ENCODE results near the gene ATP6V1G1.

ATP6V1G1 gene

DNA sequence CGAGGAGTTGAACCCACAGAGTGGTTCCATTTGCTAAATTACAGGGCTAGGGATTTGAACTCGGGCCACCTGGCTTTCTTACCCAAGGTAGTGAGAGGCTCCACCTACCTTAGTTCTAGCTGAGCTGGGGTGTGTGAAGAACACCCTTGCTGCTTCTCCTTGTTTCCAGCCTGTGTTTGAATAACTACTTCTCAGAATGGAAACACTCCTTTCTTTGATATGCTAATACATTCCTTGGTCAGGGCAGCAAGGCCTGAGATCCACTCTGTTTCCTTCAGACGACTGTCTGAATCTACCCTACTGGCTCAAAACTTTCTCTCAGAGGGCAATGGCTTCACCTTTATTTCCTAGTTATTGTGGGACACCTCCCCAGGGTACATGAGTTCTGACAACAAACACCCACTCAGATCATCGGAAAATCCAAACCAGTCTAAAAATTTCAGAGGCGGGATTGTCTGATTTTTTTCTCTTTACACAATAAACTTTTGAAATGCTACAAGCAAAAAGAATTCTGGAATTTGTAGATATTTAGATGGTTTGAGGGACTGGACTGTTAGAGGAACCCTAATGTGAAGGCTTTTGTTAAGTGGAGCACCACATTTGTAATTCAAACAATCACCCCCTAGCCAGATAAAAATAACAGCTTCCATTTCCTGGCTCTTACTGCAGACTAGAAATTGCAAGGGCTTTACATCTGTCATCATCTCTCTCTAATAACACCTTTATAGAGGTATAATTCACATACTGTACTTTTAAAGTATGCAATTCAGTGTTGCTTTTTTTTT, 4.0 kb upstream of the ATP6V1G1 start:
- H3K27me3 Mint-ChIP-seq (ENCODE audit: low read depth, poor library complexity): peaks cover 16% of the 10 kb centered on the region
- no peak overlapping the region for H3K4me3 Mint-ChIP-seq
- no peak overlapping the region for H3K27ac Mint-ChIP-seq
- H3K9me3 Mint-ChIP-seq: no peaks in the 10 kb centered on the region
- H3K36me3 Mint-ChIP-seq (ENCODE audit: low read depth): no peaks in the 10 kb centered on the region
- TF ChIP-seq, protein P1, sequence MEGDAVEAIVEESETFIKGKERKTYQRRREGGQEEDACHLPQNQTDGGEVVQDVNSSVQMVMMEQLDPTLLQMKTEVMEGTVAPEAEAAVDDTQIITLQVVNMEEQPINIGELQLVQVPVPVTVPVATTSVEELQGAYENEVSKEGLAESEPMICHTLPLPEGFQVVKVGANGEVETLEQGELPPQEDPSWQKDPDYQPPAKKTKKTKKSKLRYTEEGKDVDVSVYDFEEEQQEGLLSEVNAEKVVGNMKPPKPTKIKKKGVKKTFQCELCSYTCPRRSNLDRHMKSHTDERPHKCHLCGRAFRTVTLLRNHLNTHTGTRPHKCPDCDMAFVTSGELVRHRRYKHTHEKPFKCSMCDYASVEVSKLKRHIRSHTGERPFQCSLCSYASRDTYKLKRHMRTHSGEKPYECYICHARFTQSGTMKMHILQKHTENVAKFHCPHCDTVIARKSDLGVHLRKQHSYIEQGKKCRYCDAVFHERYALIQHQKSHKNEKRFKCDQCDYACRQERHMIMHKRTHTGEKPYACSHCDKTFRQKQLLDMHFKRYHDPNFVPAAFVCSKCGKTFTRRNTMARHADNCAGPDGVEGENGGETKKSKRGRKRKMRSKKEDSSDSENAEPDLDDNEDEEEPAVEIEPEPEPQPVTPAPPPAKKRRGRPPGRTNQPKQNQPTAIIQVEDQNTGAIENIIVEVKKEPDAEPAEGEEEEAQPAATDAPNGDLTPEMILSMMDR (IDR thresholded peaks at IDR 0.05): no peak
- no peak for DNase-seq
- H3K4me1 Mint-ChIP-seq: peaks cover 14% of the 10 kb centered on the region

DNA sequence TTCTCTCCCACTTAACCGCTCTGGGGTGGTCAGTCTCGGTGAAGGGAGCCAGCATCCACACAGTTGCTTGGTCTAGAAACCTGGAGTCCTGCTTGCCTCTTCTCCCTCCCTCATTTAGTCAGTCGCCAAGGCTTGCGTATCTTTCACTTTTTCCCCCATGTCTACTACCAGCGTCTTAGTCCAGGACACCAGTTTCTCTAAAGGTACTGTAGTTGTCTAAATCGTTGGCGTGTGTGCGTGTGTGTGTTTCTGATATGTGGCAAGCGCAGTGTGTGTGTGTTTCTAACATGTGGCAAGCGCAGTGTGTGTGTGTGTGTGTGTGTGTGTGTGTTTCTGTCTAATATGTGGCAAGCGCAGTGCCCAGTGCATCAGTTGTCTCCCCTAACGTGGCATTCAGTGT, 641 bp downstream of the ATP6V1G1 start:
- Mint-ChIP-seq H3K9me3 (no peaks in the 10 kb centered on the region), H3K4me3 (peak overlapping the region; percentile 99), H3K27ac (peak overlapping the region; percentile 100), H3K36me3 (ENCODE audit: low read depth) (peaks cover 21% of the 10 kb centered on the region), H3K27me3 (ENCODE audit: low read depth, poor library complexity) (peaks cover 8% of the 10 kb centered on the region), H3K4me1 (peaks cover 45% of the 10 kb centered on the region)
- TF ChIP-seq, protein P1 (IDR thresholded peaks at IDR 0.05): no peak
- DNase-seq: no peak

DNA sequence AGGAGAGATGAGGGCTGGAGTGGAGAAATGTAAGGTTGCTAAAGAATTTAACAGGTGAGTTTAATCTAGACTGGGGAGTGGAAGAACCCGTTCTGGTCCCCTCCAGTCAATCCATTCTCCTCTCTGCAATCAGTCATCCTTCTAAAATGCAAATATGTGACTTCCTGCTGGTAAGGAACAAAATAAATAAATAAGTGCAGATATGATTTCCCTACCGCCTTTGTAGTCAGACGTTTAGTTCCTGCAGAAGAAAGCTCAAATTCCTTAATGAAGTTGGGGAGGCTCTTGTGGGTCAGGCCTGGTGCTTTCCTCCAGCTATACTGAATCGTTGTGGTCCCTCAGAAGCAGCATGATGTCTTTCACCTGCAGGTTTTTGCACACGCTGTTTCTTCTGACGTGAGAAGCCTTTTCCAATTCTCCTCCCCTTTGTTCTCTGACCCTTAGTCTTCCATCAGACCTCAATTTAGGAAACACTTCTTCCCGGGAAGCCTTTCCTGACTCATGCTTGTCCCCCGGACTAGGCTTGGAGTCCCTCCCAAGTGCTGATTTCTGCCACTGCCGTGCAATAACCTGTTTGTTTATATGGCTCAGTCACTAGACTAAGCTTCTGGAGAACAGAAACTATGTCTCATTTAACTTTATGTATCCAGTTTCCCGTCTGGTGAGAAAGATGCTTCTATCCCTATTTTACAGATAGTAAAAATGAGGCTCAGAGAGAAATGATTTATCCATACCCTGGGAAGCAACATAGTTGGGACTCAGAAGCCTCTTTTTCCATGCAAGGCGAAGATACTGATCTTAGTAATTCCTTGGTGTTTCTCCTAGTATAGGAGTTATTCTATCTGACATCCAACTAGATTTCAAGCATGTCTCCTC, 1.3 kb downstream of the ATP6V1G1 start:
- TF ChIP-seq, protein P1 (IDR thresholded peaks at IDR 0.05): no peak
- Mint-ChIP-seq H3K36me3 (ENCODE audit: low read depth) (peaks cover 28% of the 10 kb centered on the region), H3K9me3 (no peaks in the 10 kb centered on the region), H3K27me3 (ENCODE audit: low read depth, poor library complexity) (peaks cover 8% of the 10 kb centered on the region), H3K27ac (peak overlapping the region; percentile 100), H3K4me1 (peaks cover 45% of the 10 kb centered on the region), H3K4me3 (peak overlapping the region; percentile 99)
- DNase-seq: no peak

DNA sequence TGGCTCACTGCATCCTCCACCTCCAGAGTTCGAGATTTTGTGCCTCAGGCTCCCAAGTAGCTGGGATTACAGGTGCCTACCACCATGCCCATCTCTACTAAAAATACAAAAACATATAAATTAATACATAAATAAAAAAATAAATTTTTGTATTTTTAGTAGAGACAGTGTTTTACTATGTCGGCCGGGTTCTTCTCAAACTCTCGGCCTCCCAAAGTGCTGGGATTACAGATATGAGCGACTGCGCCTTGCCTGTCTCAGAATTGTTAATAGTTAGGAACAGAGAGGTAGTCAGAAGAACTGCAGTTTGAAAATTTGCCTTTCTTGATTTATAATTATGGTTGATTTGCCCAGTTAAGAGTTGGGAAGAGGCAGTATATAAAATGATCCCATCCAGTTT, 2.8 kb downstream of the ATP6V1G1 start:
- Mint-ChIP-seq H3K4me1 (peaks cover 45% of the 10 kb centered on the region), H3K27ac (no peak overlapping the region), H3K9me3 (no peaks in the 10 kb centered on the region), H3K4me3 (no peak overlapping the region), H3K27me3 (ENCODE audit: low read depth, poor library complexity) (peaks cover 2% of the 10 kb centered on the region), H3K36me3 (ENCODE audit: low read depth) (peaks cover 42% of the 10 kb centered on the region)
- TF ChIP-seq, protein P1 (IDR thresholded peaks at IDR 0.05): no peak
- no peak for DNase-seq

DNA sequence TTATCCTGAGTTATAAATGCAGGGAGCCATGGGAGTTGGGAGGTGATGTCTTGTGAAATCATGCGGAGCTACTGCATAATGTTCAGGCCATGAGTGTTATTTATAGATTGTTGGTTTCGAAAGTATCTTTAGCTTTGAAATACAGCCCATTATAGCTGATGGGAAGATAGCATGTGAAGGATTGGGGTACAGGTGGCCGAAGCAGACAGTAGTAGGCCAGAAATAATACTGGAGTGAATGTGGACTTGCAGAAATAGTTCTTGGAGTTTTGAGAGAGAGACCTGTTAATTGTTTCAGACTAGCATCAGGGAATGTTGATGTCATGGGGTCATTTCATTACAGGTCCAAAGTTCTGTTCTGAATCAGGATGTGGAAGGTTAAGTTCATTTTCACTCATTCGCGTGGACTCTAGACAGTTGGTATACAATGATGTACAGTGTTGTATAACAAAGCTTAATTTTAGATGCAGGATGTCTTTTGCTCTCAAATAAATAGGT, 3.8 kb downstream of the ATP6V1G1 start:
- Mint-ChIP-seq H3K27me3 (ENCODE audit: low read depth, poor library complexity) (peaks cover 2% of the 10 kb centered on the region), H3K36me3 (ENCODE audit: low read depth) (peaks cover 51% of the 10 kb centered on the region), H3K9me3 (no peaks in the 10 kb centered on the region), H3K4me1 (peaks cover 45% of the 10 kb centered on the region), H3K4me3 (peak overlapping the region; percentile 40), H3K27ac (peak overlapping the region; percentile 22)
- DNase-seq: no peak
- TF ChIP-seq, protein P1 (IDR thresholded peaks at IDR 0.05): no peak
